GM12878 (cell line): ENCODE data around the gene ZNF646. TPM values are rescaled to one million over a fixed set of nuclear protein-coding genes. Genes with fewer than 3 reads are reported as not detected.

Source experiments
- ATF7 ChIP-seq: fragments of 450-650 bp; IDR thresholded peaks from 2 replicates; pipeline ENCODE4 v1.6.1; 2016; ENCODE audit warnings: low read depth, mild to moderate bottlenecking
- BRCA1 ChIP-seq: IDR thresholded peaks from 2 replicates; pipeline ENCODE4 v1.6.1; 2011; ENCODE audit warnings: low read depth, low read length, improper control_type of control experiment
- CBX5 ChIP-seq: sonication (generic); IDR thresholded peaks from 2 replicates; pipeline ENCODE4 v1.6.1; 2016; ENCODE audit warnings: low read depth, moderate library complexity, mild to moderate bottlenecking, inconsistent platforms
- CUX1 ChIP-seq: IDR thresholded peaks from 2 replicates; pipeline ENCODE4 v1.6.1; 2012; ENCODE audit warnings: improper control_type of control experiment, low read depth, low read length; ENCODE audit not compliant: insufficient replicate concordance
- ESRRA ChIP-seq: IDR thresholded peaks from 2 replicates; pipeline ENCODE4 v1.6.1; 2012; ENCODE audit warnings: mild to moderate bottlenecking, low read length, improper control_type of control experiment
- IRF3 ChIP-seq: fragments of 450-650 bp; IDR thresholded peaks from 2 replicates; pipeline ENCODE4 v1.6.1; 2014; ENCODE audit warnings: mild to moderate bottlenecking
- JUND ChIP-seq: IDR thresholded peaks from 2 replicates; pipeline ENCODE4 v1.6.1; 2012; ENCODE audit warnings: low read depth, mild to moderate bottlenecking, low read length, improper control_type of control experiment, moderate library complexity
- KAT2A ChIP-seq: conservative IDR thresholded peaks from 2 replicates; pipeline ENCODE4 v1.6.1; 2011; ENCODE audit warnings: low read depth, low read length; ENCODE audit not compliant: control insufficient read depth
- MXI1 ChIP-seq: fragments of 150-350 bp; IDR thresholded peaks from 2 replicates; pipeline ENCODE4 v1.6.1; 2011; ENCODE audit warnings: low read depth, mild to moderate bottlenecking, inconsistent platforms, low read length, improper control_type of control experiment
- NBN ChIP-seq: fragments of 450-650 bp; IDR thresholded peaks from 2 replicates; pipeline ENCODE4 v1.6.1; 2016
- NKRF ChIP-seq: fragments of 450-650 bp; conservative IDR thresholded peaks from 2 replicates; pipeline ENCODE4 v1.6.1; 2017; ENCODE audit warnings: mild to moderate bottlenecking, moderate library complexity
- PAX5 ChIP-seq: IDR thresholded peaks from 2 replicates; pipeline ENCODE4 v1.6.1; 2011; ENCODE audit warnings: low read depth, low read length, borderline replicate concordance
- SKIL ChIP-seq: fragments of 450-650 bp; IDR thresholded peaks from 2 replicates; pipeline ENCODE4 v1.6.1; 2017; ENCODE audit warnings: mild to moderate bottlenecking, low read depth, inconsistent platforms; ENCODE audit not compliant: poor library complexity, severe bottlenecking
- SMARCA5 ChIP-seq: fragments of 450-650 bp; IDR thresholded peaks from 2 replicates; pipeline ENCODE4 v1.6.1; 2017; ENCODE audit warnings: mild to moderate bottlenecking
- SP1 ChIP-seq: IDR thresholded peaks from one replicate; pipeline ENCODE4 v1.6.1; 2011; ENCODE audit warnings: low read depth, low read length
- STAT3 ChIP-seq: IDR thresholded peaks from 2 replicates; pipeline ENCODE4 v1.6.1; 2011; ENCODE audit warnings: low read depth, low read length, improper control_type of control experiment
- TBL1XR1 ChIP-seq: IDR thresholded peaks from 2 replicates; pipeline ENCODE4 v1.6.1; 2012; ENCODE audit warnings: low read depth, low read length, improper control_type of control experiment
- ZBED1 ChIP-seq: IDR thresholded peaks from 2 replicates; pipeline ENCODE4 v1.6.1; 2016; ENCODE audit warnings: borderline replicate concordance
- polyA plus RNA-seq, 11 experiments: library from polyadenylated mRNA; depleted of rRNA in 4 of 11; unstranded in 6 of 11; stranded (reverse) in 5 of 11; fragments of >200 nt; fragmentation: Nextera tagmentation in 4 of 11; fragmentation: Illumina TruSeq in 1 of 11; extraction: Ambion mirVana in 4 of 11; extraction: Trizol in 1 of 11; gene quantifications; 1 replicate in 1 of 11; 2 replicates in 10 of 11; pipeline versions ENCODE4 v1.2.1 to v1.2.3, GENCODE V29; 2011 to 2016; ENCODE audit warnings: inconsistent platforms in 2 of 11, missing spikeins in 2 of 11, low read depth in 1 of 11
- total RNA-seq, 4 experiments: library from RNA; depleted of rRNA in 3 of 4; stranded (reverse); fragments of >200 nt in 3 of 4; fragmentation: Illumina TruSeq in 1 of 4; extraction: Trizol in 1 of 4; gene quantifications; 2 replicates each; pipeline versions ENCODE4 v1.2.1 to v1.2.3, GENCODE V29; 2013 to 2021

Gene ZNF646
- total and polyA plus RNA-seq, 10 of the 15 experiments (the other 5 are each of a cell fraction or from before 2014, with no cell fraction given), result 0.10 to 21.8 (median 6.4) TPM

- TF ChIP-seq NKRF, result peak; percentile 42
- TF ChIP-seq SP1, result peak; percentile 94
- TF ChIP-seq SKIL, result no peak
- no peak; the same call in none of the 2 replicates for TF ChIP-seq MXI1
- 0 out of 2 replicates have a peak, but pooled peaks have one; percentile 21 for TF ChIP-seq ESRRA
- no peak for TF ChIP-seq BRCA1
- peak; percentile 85; the same call in 1 of the 2 replicates for TF ChIP-seq SMARCA5
- no peak for TF ChIP-seq CUX1
- TF ChIP-seq JUND, result no peak
- no peak for TF ChIP-seq TBL1XR1
- TF ChIP-seq ZBED1, result no peak
- no peak; the same call in 1 of the 2 replicates for TF ChIP-seq IRF3
- peak; percentile 10; the same call in 1 of the 2 replicates for TF ChIP-seq PAX5
- TF ChIP-seq KAT2A, result no peak
- no peak for TF ChIP-seq CBX5
- TF ChIP-seq NBN, result no peak; the same call in none of the 2 replicates
- TF ChIP-seq STAT3, result no peak
- no peak for TF ChIP-seq ATF7
Measured at GRCh38 chr16:31073142-31073969, 866 bp upstream of the ZNF646 start (continued).
